Keratinocyte (primary cell): ENCODE data around the gene PIGA. TPM values are rescaled to one million over a fixed set of nuclear protein-coding genes. Genes with fewer than 3 reads are reported as not detected.

Experiments
- DNase-seq: peaks from one replicate; pipeline ENCODE4 v3.0.0-alpha.2; 2011; ENCODE audit warnings: low read depth, missing footprints, low spot score
- FAIRE-seq: peaks from 2 replicates; lab custom pipeline; 2011; peaks lifted over from hg19 to GRCh38; lab: Jason Lieb, UNC
- H2AFZ ChIP-seq: 2 replicates; pipeline ENCODE4 v1.6.0; 2012; ENCODE audit warnings: low read length, control low read depth, inconsistent platforms; ENCODE audit not compliant: control insufficient read depth
- H3K27ac ChIP-seq: 2 replicates; pipeline ENCODE4 v1.5.1; 2011; ENCODE audit warnings: low read length; ENCODE audit not compliant: control insufficient read depth, insufficient read depth
- H3K27me3 ChIP-seq: 3 replicates; pipeline ENCODE4 v1.6.0; 2011; ENCODE audit warnings: low read length; ENCODE audit not compliant: control insufficient read depth, insufficient read depth; ENCODE audit errors: extremely low read depth
- H3K36me3 ChIP-seq, 2 experiments: 2 replicates in 1 of 2; 3 replicates in 1 of 2; pipeline ENCODE4 v1.5.1; 2011; ENCODE audit warnings: low read length in 2 of 2, mild to moderate bottlenecking in 1 of 2; ENCODE audit not compliant: control insufficient read depth in 2 of 2, insufficient read depth in 2 of 2; ENCODE audit errors: extremely low read depth in 1 of 2
- H3K4me1 ChIP-seq: 3 replicates; pipeline ENCODE4 v1.5.1; 2011; ENCODE audit warnings: low read length; ENCODE audit not compliant: control insufficient read depth, insufficient read depth; ENCODE audit errors: extremely low read depth
- H3K4me2 ChIP-seq: 3 replicates; pipeline ENCODE4 v1.6.0; 2011; ENCODE audit warnings: low read depth, low read length; ENCODE audit not compliant: control insufficient read depth, insufficient read depth; ENCODE audit errors: extremely low read depth
- H3K4me3 ChIP-seq, 3 experiments: fragments of 200-600 bp in 1 of 3; sonication (generic) in 1 of 3; 2 replicates in 2 of 3; 3 replicates in 1 of 3; pipeline ENCODE4 v1.5.1; 2011 to 2016; ENCODE audit warnings: low read length in 3 of 3, mild to moderate bottlenecking in 3 of 3, control low read depth in 2 of 3, inconsistent platforms in 1 of 3, low read depth in 1 of 3, mixed read lengths in 1 of 3, mixed run types in 1 of 3, moderate library complexity in 1 of 3; ENCODE audit not compliant: control insufficient read depth in 2 of 3, insufficient read depth in 2 of 3; ENCODE audit errors: extremely low read depth in 1 of 3
- H3K79me2 ChIP-seq: 2 replicates; pipeline ENCODE4 v1.6.0; 2012; ENCODE audit warnings: low read length; ENCODE audit not compliant: control insufficient read depth, insufficient read depth
- H3K9ac ChIP-seq: 3 replicates; pipeline ENCODE4 v1.6.0; 2011; ENCODE audit warnings: low read length; ENCODE audit not compliant: control insufficient read depth, insufficient read depth; ENCODE audit errors: extremely low read depth
- H3K9me1 ChIP-seq: 3 replicates; pipeline ENCODE4 v1.6.0; 2011; ENCODE audit warnings: low read length; ENCODE audit not compliant: control insufficient read depth, insufficient read depth; ENCODE audit errors: extremely low read depth
- H3K9me3 ChIP-seq: 2 replicates; pipeline ENCODE4 v1.5.1; 2012; ENCODE audit warnings: low read depth, low read length; ENCODE audit not compliant: control insufficient read depth
- H4K20me1 ChIP-seq: 3 replicates; pipeline ENCODE4 v1.6.0; 2011; ENCODE audit warnings: low read length; ENCODE audit not compliant: control insufficient read depth, insufficient read depth; ENCODE audit errors: extremely low read depth
- CTCF ChIP-seq, 3 experiments: IDR thresholded peaks in 1 of 3; conservative IDR thresholded peaks in 1 of 3; optimal IDR thresholded peaks in 1 of 3; 2 replicates in 2 of 3; 3 replicates in 1 of 3; pipeline versions ENCODE3 to v1.5.1; 2011; ENCODE audit warnings: low read length in 3 of 3, mild to moderate bottlenecking in 3 of 3, moderate library complexity in 2 of 3, control low read depth in 1 of 3, inconsistent platforms in 1 of 3; ENCODE audit not compliant: insufficient read depth in 2 of 3; ENCODE audit errors: extremely low read depth in 1 of 3
- EZH2 ChIP-seq: IDR thresholded peaks from one replicate; pipeline ENCODE4 v1.6.1; 2012; ENCODE audit warnings: inconsistent platforms, mild to moderate bottlenecking, low read length, moderate library complexity
- dilution Hi-C: fragments of 300-500 bp; cut with MboI; formaldehyde crosslinking; loops from one replicate; pipeline ENCODE4 v1.7.0; 2020; ENCODE audit warnings: low sequenced_read_pairs; ENCODE audit not compliant: extremely low pct_ligation_motif_present
- polyA plus RNA-seq, 5 experiments: library from polyadenylated mRNA; depleted of rRNA in 3 of 5; stranded (reverse) in 3 of 5; stranded (forward) in 1 of 5; unstranded in 1 of 5; fragments of >200 nt; gene quantifications; 1 replicate in 1 of 5; 2 replicates in 3 of 5; 3 replicates in 1 of 5; pipeline versions ENCODE4 v1.2.1 to v1.2.3, GENCODE V29; 2011 to 2012; ENCODE audit warnings: missing spikeins in 2 of 5, low read depth in 1 of 5, low replicate concordance in 1 of 5

PIGA gene
- polyA plus RNA-seq, 1 donor (not counting 4 experiments of a cell fraction or from before 2014, with no cell fraction given), result 17.0 TPM

- Histone ChIP-seq H4K20me1 (no peaks in the 10 kb centered on the region), H3K9me1 (no peaks in the 10 kb centered on the region), H3K4me1 (no peaks in the 10 kb centered on the region), H3K79me2 (no peaks in the 10 kb centered on the region), H3K4me2 (no peak overlapping the region), H3K36me3 (no peaks in the 10 kb centered on the region), H3K27ac (no peak overlapping the region), H3K9ac (no peak overlapping the region), H2AFZ (no peak overlapping the region), H3K4me3 (no peak overlapping the region), H3K27me3 (no peaks in the 10 kb centered on the region), H3K9me3 (no peaks in the 10 kb centered on the region)
- FAIRE-seq (no peak), DNase-seq (no peak)
- TF ChIP-seq CTCF (optimal IDR thresholded peaks at IDR 0.05 in 1 of 3, IDR thresholded peaks at IDR 0.05 in 1 of 3, conservative IDR thresholded peaks at IDR 0.05 in 1 of 3; ENCODE audit: extremely low read depth in 1 of 3, insufficient read depth in 2 of 3, low read length in 3 of 3) (no peak), EZH2 (no peak)
- dilution Hi-C loops, result no loop called here
These were observed 8.8 kb upstream of the PIGA start for GRCh38 chrX:15344106-15344505.

GRCh38 chrX:15343075-15343476, 7.8 kb upstream of the PIGA start:
- Histone ChIP-seq H2AFZ (no peak overlapping the region), H3K9ac (no peak overlapping the region), H3K79me2 (no peaks in the 10 kb centered on the region), H3K4me1 (no peaks in the 10 kb centered on the region), H3K4me2 (no peak overlapping the region), H3K4me3 (no peak overlapping the region), H3K27ac (no peak overlapping the region), H3K36me3 (no peaks in the 10 kb centered on the region), H3K27me3 (peaks cover 6% of the 10 kb centered on the region), H4K20me1 (no peaks in the 10 kb centered on the region), H3K9me1 (no peaks in the 10 kb centered on the region), H3K9me3 (no peaks in the 10 kb centered on the region)
- FAIRE-seq (no peak), DNase-seq (no peak)
- dilution Hi-C loops, result no loop called here
- TF ChIP-seq CTCF (optimal IDR thresholded peaks at IDR 0.05 in 1 of 3, IDR thresholded peaks at IDR 0.05 in 1 of 3, conservative IDR thresholded peaks at IDR 0.05 in 1 of 3; ENCODE audit: extremely low read depth in 1 of 3, insufficient read depth in 2 of 3, low read length in 3 of 3), result no peak
- no peak for TF ChIP-seq EZH2
